HG03064 (cell line): ENCODE data around the gene FOLH1.
"Not testable (repeated sequence)": the region's sequence is repeated elsewhere in the genome, so short reads cannot be mapped to it uniquely, and the experiment has no call there.

Source experiments
- ATAC-seq: cut with Tn5 transposase; IDR thresholded peaks from one replicate; pipeline ENCODE4 v1.9.1; 2021; ENCODE audit warnings: low read depth; ENCODE audit not compliant: unreplicated experiment

The FOLH1 gene

DNA sequence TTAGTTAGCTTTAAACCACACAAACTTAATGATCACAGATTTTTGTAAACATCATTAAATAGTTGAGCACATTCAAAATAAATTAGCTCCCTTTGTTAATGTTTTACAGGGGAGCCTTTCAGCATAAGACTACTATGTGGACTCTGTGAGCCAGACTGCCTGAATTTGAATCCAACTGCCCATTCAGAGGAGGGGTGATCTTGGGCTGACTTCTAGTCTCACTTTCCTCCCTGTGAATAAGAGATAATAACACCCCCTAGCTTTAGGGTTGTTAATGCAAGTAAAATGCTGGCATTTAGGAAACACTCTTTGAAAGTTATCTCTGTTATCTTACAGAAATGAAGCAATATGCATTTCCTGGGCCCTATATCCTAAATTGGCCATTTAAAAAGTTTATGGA is 23.6 kb downstream of the FOLH1 start:
- not testable (repeated sequence) for ATAC-seq

DNA sequence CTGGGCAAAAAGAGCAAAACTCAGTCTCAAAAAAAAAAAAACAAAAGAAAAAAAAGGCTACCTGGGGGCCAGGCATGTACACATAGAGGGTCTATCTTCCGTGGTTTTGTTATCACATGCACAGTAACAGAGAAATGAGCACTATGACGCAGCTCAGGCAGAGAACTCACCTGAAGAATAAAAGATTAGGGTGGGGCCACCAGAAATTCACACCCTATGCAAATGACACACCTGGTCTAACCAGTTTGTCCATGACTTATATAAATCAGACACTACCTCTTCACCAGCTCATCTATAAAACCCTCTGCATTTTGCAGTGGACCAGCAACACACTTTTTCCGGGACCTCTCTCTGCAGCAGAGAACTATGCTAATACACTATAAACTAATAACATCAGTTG is 30.5 kb downstream of the FOLH1 start:
- ATAC-seq = not testable (repeated sequence)

DNA sequence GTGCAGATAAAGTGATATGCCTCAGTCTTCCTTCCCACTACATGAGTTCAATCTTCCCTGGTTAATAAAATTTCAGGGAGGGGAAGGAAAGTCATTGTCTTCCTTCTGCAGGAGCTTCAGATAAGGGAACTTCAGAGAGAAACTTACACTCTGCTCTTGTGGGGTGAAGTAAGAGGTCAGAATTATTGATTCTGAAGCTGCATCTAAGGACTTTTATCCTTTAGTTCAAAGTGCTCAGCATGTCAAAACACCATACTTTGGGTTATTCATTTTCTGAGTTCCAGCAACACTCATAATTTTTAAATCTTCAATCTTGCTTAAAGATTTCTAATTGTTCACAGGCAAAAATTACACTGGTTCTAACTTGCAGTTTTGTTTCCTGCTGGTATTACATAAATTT is 33.0 kb downstream of the FOLH1 start:
- not testable (repeated sequence) for ATAC-seq

DNA sequence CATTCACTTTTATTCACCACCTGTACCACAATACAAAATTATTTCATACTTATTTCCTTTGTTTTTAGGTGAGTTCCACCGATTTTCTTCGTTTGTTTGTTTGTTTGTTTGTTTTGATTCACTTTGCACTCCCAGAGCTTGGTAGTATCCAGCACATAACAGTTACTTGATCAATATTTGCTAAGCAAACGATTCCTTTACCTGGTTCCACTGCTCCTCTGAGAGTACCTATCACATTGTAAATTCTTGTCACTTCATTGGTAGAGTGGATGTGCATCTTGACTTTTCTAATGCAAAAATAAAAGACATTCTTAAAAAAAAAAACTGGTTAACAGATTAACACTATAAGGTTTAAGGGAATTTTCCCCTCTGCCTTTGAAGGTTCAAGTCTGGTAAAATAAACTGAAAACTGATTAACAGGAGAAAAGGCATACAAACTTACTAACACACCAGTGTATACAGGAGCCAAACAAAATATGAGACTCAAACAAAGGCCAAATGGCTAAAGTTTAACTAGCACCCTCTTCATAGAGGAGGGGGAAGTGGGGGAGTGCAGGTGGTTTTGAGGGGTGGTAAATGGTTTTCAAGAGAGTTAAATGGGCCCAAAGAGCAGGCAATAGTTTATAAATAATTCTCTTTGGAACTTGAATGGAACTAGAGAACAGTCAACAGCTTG is 33.6 kb downstream of the FOLH1 start:
- not testable (repeated sequence) for ATAC-seq

GRCh38 chr11:49171613-49172012 is 36.8 kb downstream of the FOLH1 start:
- not testable (repeated sequence) for ATAC-seq

DNA sequence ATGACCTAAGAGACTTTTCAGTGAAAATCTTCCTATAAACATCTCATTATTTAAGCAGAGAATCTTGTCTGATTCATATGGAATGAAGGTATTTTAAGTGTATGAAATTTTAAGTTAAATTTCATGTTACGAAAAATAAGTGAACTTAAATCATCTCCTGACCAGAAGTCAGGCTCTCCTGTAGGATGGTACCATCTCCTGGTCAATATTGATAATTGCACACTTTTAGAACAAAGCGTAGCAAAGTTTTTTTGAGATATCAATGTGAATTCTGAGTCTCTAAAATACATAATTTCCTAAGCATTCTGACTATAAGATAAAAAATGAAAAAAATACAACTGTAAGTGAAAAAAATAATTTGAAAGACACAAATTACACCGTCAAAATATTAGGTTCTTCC is 38.8 kb downstream of the FOLH1 start:
- ATAC-seq = not testable (repeated sequence)

- not testable (repeated sequence) for ATAC-seq
These were observed 39.4 kb downstream of the FOLH1 start for GRCh38 chr11:49168992-49169391.

- ATAC-seq = no peak
These were observed 57.2 kb downstream of the FOLH1 start for GRCh38 chr11:49151211-49151610.

DNA sequence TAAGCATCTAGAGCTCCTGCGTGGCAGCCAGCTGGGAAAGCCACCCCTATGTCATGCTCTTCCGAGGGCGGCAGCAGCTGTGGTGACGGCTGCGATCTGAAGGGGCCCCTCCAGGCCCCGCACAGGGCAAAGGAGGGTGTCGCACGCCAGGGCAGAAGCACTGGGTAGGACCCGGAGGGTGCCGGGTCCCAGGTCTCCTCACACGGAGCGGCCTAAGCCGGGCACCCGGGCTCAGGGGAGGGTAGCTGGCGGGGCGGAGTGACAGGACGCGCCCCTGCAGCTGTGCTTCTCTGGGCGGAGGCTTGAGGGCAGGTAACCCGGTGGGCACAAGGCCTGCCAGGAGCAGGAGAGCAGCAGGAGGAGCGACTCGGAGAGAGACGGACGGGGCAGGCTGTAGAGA is 106.0 kb downstream of the FOLH1 start:
- not testable (repeated sequence) for ATAC-seq
